GM18873 (cell line): Measurements from ENCODE around the gene WIPF2.
"Not testable (repeated sequence)": the region's sequence is repeated elsewhere in the genome, so short reads cannot be mapped to it uniquely, and the experiment has no call there.

Source experiments
- ATAC-seq: cut with Tn5 transposase; IDR thresholded peaks from one replicate; pipeline ENCODE4 v1.9.1; 2021; ENCODE audit warnings: mild to moderate bottlenecking, moderate library complexity, moderate number of reproducible peaks; ENCODE audit not compliant: unreplicated experiment, low FRiP score

The WIPF2 gene

GRCh38 chr17:40291281-40291664 is 72.2 kb downstream of the WIPF2 start:
- no peak for ATAC-seq

- ATAC-seq: no peak
Observed at GRCh38 chr17:40293363-40293762, 74.3 kb downstream of the WIPF2 start.

- no peak for ATAC-seq
Observed at GRCh38 chr17:40295488-40296436, 76.7 kb downstream of the WIPF2 start.

- ATAC-seq: no peak
Observed at GRCh38 chr17:40297511-40297910, 78.4 kb downstream of the WIPF2 start.

- no peak for ATAC-seq
Observed at GRCh38 chr17:40298726-40299125, 79.6 kb downstream of the WIPF2 start.

- not testable (repeated sequence) for ATAC-seq
Observed at GRCh38 chr17:40299159-40299757, 80.2 kb downstream of the WIPF2 start.

GRCh38 chr17:40301315-40301714 is 82.2 kb downstream of the WIPF2 start:
- ATAC-seq: no peak

- no peak for ATAC-seq
Observed at GRCh38 chr17:40303009-40303657, 84.0 kb downstream of the WIPF2 start.

GRCh38 chr17:40303708-40304551 is 84.8 kb downstream of the WIPF2 start:
- ATAC-seq: no peak

- ATAC-seq: not testable (repeated sequence)
Observed at GRCh38 chr17:40304552-40304863, 85.4 kb downstream of the WIPF2 start.

- not testable (repeated sequence) for ATAC-seq
Observed at GRCh38 chr17:40304866-40305265, 85.8 kb downstream of the WIPF2 start.

GRCh38 chr17:40306395-40306794 is 87.3 kb downstream of the WIPF2 start:
- ATAC-seq: no peak

- no peak for ATAC-seq
Observed at GRCh38 chr17:40307001-40307730, 88.1 kb downstream of the WIPF2 start.

GRCh38 chr17:40307740-40308239 is 88.7 kb downstream of the WIPF2 start:
- ATAC-seq: no peak

- no peak for ATAC-seq
Observed at GRCh38 chr17:40309031-40309948, 90.2 kb downstream of the WIPF2 start, which contains the start of gene RARA. RARA (plus strand) TSS chr17:40309180; CDS start chr17:40331219, 22,039 bp downstream.

- ATAC-seq: no peak
Observed at GRCh38 chr17:40309949-40310510, 90.9 kb downstream of the WIPF2 start.

GRCh38 chr17:40310882-40311391 is 91.8 kb downstream of the WIPF2 start:
- no peak for ATAC-seq

GRCh38 chr17:40311575-40311974 is 92.5 kb downstream of the WIPF2 start:
- no peak for ATAC-seq
